ENCODE data around the gene CPS1. TPM values are rescaled to one million over a fixed set of nuclear protein-coding genes. Genes with fewer than 3 reads are reported as not detected.

CPS1 gene
- total RNA-seq, 1 experiment from 2014 or later: 16.7 TPM

GRCh38 chr2:210681491-210681890 is 125.1 kb downstream of the CPS1 start:
- no peak for DNase-seq (ENCODE audit: low read depth)

DNA sequence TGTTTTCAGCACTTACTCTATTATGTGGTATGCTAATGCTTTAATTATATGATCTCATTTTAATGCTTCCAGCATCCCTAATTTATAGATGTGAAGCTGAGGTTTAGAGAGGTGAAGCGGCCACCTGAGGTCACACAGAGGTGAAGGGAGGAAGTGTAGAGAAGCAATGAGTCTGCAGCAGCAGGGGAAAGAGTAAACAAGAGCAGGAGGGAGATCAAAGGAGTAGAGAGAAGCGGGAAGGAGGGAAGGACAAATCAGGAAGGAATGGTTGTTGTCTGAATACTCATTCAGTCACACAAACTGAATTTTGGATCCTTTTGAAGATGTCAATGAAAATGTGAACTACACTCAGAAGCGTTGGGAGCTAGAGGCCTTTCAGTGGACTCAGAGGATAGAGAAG is 130.0 kb downstream of the CPS1 start:
- no peak for DNase-seq (ENCODE audit: low read depth)

DNA sequence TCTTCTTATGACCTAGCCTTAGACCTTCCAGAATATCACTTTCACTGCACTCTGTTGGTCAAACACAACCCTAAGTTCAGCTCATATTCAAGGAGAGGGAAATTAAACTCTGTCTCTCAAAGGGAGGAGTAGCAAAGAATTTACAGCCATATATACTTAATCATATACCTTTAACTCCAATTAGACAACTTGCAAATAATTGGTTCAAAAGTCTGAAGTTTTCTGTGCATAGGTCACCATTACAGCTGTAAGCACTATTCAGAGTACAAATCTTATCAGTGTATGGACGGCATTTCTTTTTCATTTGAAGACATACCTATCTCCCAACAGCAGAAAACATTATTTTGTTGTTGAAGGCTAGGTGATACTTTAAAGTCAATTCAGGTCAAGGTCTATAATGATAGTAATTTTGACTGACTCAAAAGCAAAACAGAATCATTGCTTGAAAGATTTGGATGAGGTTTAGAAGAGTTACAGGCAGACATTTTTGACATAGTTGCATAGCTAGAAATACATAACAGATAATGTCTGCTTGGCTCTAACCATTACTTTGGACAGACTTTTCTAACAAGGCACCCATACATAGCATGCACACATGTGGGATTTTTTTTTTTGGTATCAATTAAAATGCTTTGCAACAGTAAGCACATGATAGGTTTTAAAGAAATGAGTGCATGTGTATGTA is 131.5 kb downstream of the CPS1 start:
- no peak for DNase-seq (ENCODE audit: low read depth)

- DNase-seq (ENCODE audit: low read depth): no peak
Measured at GRCh38 chr2:210707900-210708299, 151.5 kb downstream of the CPS1 start.

DNA sequence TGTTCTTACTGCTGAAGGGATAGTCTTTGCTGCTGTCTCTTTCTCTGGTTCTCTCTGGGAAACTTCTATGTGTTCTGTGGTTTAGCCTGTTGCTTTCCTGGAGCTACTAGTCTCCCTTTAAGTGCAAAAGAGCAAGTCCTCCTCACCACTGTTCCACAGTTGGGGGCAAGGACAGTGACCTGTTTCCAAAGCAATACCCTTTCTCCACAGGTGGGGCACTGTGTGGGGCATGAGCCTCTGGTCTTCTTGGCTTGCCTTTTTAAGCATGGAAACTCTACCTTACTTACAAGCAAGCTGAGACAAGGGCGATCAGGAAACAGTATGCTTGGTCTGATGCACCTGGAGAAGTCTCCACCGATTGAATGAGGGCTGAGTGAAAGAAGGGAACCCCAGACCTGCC is 156.7 kb downstream of the CPS1 start:
- DNase-seq (ENCODE audit: low read depth): no peak

GRCh38 chr2:210715560-210716082 is 159.2 kb downstream of the CPS1 start:
- no peak for DNase-seq (ENCODE audit: low read depth)

GRCh38 chr2:210718503-210718902 is 162.1 kb downstream of the CPS1 start:
- DNase-seq (ENCODE audit: low read depth): no peak

GRCh38 chr2:210722092-210722491 is 165.7 kb downstream of the CPS1 start:
- no peak for DNase-seq (ENCODE audit: low read depth)

GRCh38 chr2:210727549-210727948 is 171.2 kb downstream of the CPS1 start:
- DNase-seq (ENCODE audit: low read depth): no peak

Other genes starting within 250 kb of the CPS1 start
- gene MYL1, start 241.4 kb upstream of the CPS1 start, total RNA-seq (2014; rRNA removed; shearing (Covaris generic)): not detected in 2 replicates
- 28.0 and 46.6 TPM in 2 replicates for gene LANCL1, start 79.8 kb upstream of the CPS1 start, total RNA-seq (2014; rRNA removed; shearing (Covaris generic))